HCT116 (cell line): ENCODE data around the gene SNAP29. TPM values are rescaled to one million over a fixed set of nuclear protein-coding genes. Genes with fewer than 3 reads are reported as not detected.
A peak's percentile ranks its signal among the peaks of the same experiment; 100 is the strongest.

ENCODE experiments used
- ATAC-seq: fragments of 200-7000 bp; cut with Tn5 transposase; 2 replicates; pipeline ENCODE4 v1.9.1; 2020; ENCODE audit warnings: mild to moderate bottlenecking, moderate library complexity
- BruUV-seq: library from RNA; stranded (reverse); fragments of 400-500 nt; replicated peaks from 2 replicates; lab custom pipeline; 2021; lab: Mats Ljungman, UMichigan
- CTCF ChIA-PET: fragments of 300-600 bp; sonication (Branson Sonifier 250); formaldehyde crosslinking; loops from one replicate; lab custom pipeline; 2021; ENCODE audit warnings: antibody characterized with exemption; lab: Charles Lee
- POLR2A ChIA-PET: fragments of 300-600, 350-600 bp; sonication (Branson Sonifier 250); formaldehyde crosslinking; loops from one replicate; lab custom pipeline; 2021; ENCODE audit warnings: antibody characterized with exemption; lab: Charles Lee
- RAD21 ChIA-PET, 2 experiments: fragments of 300-600 bp; sonication (Branson Sonifier 250); formaldehyde crosslinking; loops; one replicate each; lab custom pipeline; 2023; ENCODE audit warnings: low total read pairs in 2 of 2; ENCODE audit not compliant: uncharacterized antibody in 2 of 2, unreplicated experiment in 2 of 2, low non-redundant PET in 1 of 2; lab: Charles Lee
- DNase-seq: peaks from one replicate; pipeline ENCODE4 v3.0.0-alpha.2; 2010; ENCODE audit warnings: low read depth, low spot score
- H2AFZ ChIP-seq: fragments of 200-600 bp; shearing (Covaris generic), sonication (generic); 2 replicates; pipeline ENCODE4 v1.6.1; 2017; ENCODE audit warnings: low read depth, mixed run types, mixed read lengths, antibody characterized with exemption, low read length; ENCODE audit not compliant: poor library complexity, severe bottlenecking
- H3K27ac ChIP-seq: 2 replicates; pipeline ENCODE4 v1.5.1; 2012; ENCODE audit warnings: low read depth, low read length
- H3K27me3 ChIP-seq: fragments of 200-600 bp; sonication (generic); 2 replicates; pipeline ENCODE4 v1.6.1; 2016; ENCODE audit warnings: mixed run types, low read length, mixed read lengths; ENCODE audit not compliant: insufficient read depth
- H3K36me3 ChIP-seq, 2 experiments: fragments of 200-500 bp in 1 of 2; fragments of 200-600 bp in 1 of 2; sonication (Bioruptor generic) in 1 of 2; sonication (generic) in 1 of 2; 2 replicates each; pipeline versions ENCODE4 v1.5.1 to v1.6.1; 2014 to 2016; ENCODE audit warnings: low read length in 2 of 2, inconsistent platforms in 1 of 2, mixed read lengths in 1 of 2, mixed run types in 1 of 2; ENCODE audit not compliant: insufficient read depth in 2 of 2, control insufficient read depth in 1 of 2
- H3K4me1 ChIP-seq, 2 experiments: fragments of 200-600 bp in 1 of 2; sonication (generic) in 1 of 2; 2 replicates each; pipeline versions ENCODE4 v1.5.1 to v1.6.1; 2012 to 2017; ENCODE audit warnings: low read length in 2 of 2, inconsistent platforms in 1 of 2, mild to moderate bottlenecking in 1 of 2, mixed read lengths in 1 of 2, mixed run types in 1 of 2, moderate library complexity in 1 of 2; ENCODE audit not compliant: insufficient read depth in 2 of 2, control insufficient read depth in 1 of 2
- H3K4me2 ChIP-seq: fragments of 200-600 bp; sonication (generic); 2 replicates; pipeline ENCODE4 v1.6.1; 2017; ENCODE audit warnings: mixed run types, low read length, mixed read lengths
- H3K4me3 ChIP-seq, 2 experiments: fragments of 200-600 bp in 1 of 2; sonication (generic) in 1 of 2; replicated peaks in 1 of 2; 2 replicates each; pipeline ENCODE4 v1.5.1; 2011 to 2016; ENCODE audit warnings: low read length in 2 of 2, control low read depth in 1 of 2, low read depth in 1 of 2, mild to moderate bottlenecking in 1 of 2, mixed read lengths in 1 of 2, mixed run types in 1 of 2
- H3K79me2 ChIP-seq: fragments of 200-600 bp; sonication (generic); 2 replicates; pipeline ENCODE4 v1.6.1; 2017; ENCODE audit warnings: mild to moderate bottlenecking, mixed run types, low read length, moderate library complexity, mixed read lengths; ENCODE audit not compliant: insufficient read depth
- H3K9ac ChIP-seq: fragments of 200-600 bp; sonication (generic); 2 replicates; pipeline ENCODE4 v1.6.1; 2016; ENCODE audit warnings: low read length, mixed read lengths
- H3K9me2 ChIP-seq: fragments of 200-600 bp; sonication (generic), shearing (Covaris generic); 2 replicates; pipeline ENCODE4 v1.6.1; 2017; ENCODE audit warnings: mixed run types, mild to moderate bottlenecking, moderate library complexity; ENCODE audit not compliant: insufficient read depth
- H3K9me3 ChIP-seq, 2 experiments: fragments of 200-500 bp in 1 of 2; fragments of 200-600 bp in 1 of 2; sonication (Bioruptor generic) in 1 of 2; sonication (generic) in 1 of 2; 2 replicates each; pipeline ENCODE4 v1.6.1; 2014 to 2017; ENCODE audit warnings: low read length in 2 of 2, mixed read lengths in 2 of 2, inconsistent platforms in 1 of 2, low read depth in 1 of 2, mild to moderate bottlenecking in 1 of 2, mixed run types in 1 of 2, moderate library complexity in 1 of 2; ENCODE audit not compliant: control insufficient read depth in 1 of 2, insufficient read depth in 1 of 2
- H4K20me1 ChIP-seq: fragments of 200-600 bp; sonication (generic), shearing (Covaris generic); 2 replicates; pipeline ENCODE4 v1.6.1; 2017; ENCODE audit warnings: mixed run types, mild to moderate bottlenecking, moderate library complexity; ENCODE audit not compliant: insufficient read depth
- CTCF ChIP-seq, 3 experiments: fragments of 200-600 bp in 1 of 3; sonication (generic) in 1 of 3; IDR thresholded peaks in 2 of 3; conservative IDR thresholded peaks in 1 of 3; 2 replicates each; pipeline ENCODE4 v1.5.1; 2012 to 2017; ENCODE audit warnings: low read depth in 2 of 3, low read length in 2 of 3, antibody characterized with exemption in 1 of 3, borderline replicate concordance in 1 of 3, control low read depth in 1 of 3, mild to moderate bottlenecking in 1 of 3, mixed read lengths in 1 of 3, mixed run types in 1 of 3, moderate library complexity in 1 of 3; ENCODE audit not compliant: insufficient read depth in 1 of 3
- MAX ChIP-seq: IDR thresholded peaks from 2 replicates; pipeline ENCODE4 v1.6.1; 2012
- intact Hi-C: fragments of 100-400 bp; cut with micrococcal nuclease; formaldehyde crosslinking; loops from 2 replicates; pipeline ENCODE4 v1.10.0; 2022
- total RNA-seq: library from RNA; stranded (reverse); gene quantifications from one replicate; pipeline ENCODE4 v1.2.1, GENCODE V29; 2021; ENCODE audit not compliant: unreplicated experiment

Gene SNAP29
- total RNA-seq, 1 experiment from 2014 or later = 27.3 TPM

- Histone ChIP-seq H3K27ac (no peak overlapping the region), H4K20me1 (peaks cover 52% of the 10 kb centered on the region; the same call in 1 of the 2 replicates), H3K9me2 (no peaks in the 10 kb centered on the region), H3K9ac (no peak overlapping the region), H3K27me3 (no peaks in the 10 kb centered on the region), H3K79me2 (peaks cover 99% of the 10 kb centered on the region), H2AFZ (no peak overlapping the region), H3K36me3 (peaks cover 11 to 17% of the 10 kb centered on the region in 2 experiments; a peak in 3 of 4 replicates), H3K4me2 (no peak overlapping the region), H3K4me1 (peaks cover 10 to 42% of the 10 kb centered on the region in 2 experiments), H3K4me3 (no peak overlapping the region), H3K9me3 (no peaks in the 10 kb centered on the region)
- intact Hi-C loops = no loop called here
- ChIA-PET POLR2A (no interaction called here), RAD21 (no interaction called here), CTCF (no interaction called here)
- TF ChIP-seq MAX = 0 out of 2 replicates have a peak, but pooled peaks have one; percentile 13
- no peak for TF ChIP-seq CTCF (IDR thresholded peaks at IDR 0.05 in 2 of 3, conservative IDR thresholded peaks at IDR 0.05 in 1 of 3; ENCODE audit: borderline replicate concordance in 1 of 3, insufficient read depth in 1 of 3, low read depth in 2 of 3, low read length in 2 of 3)
- no peak for DNase-seq
- BruUV-seq = no TSS peak
- ATAC-seq = no peak
These were observed 81.4 kb downstream of the SNAP29 start for GRCh38 chr22:20940186-20940651.

Other genes with a start within 250 kb of the SNAP29 start
- 0.25 TPM for gene SERPIND1, start 84.9 kb upstream of the SNAP29 start, total RNA-seq
- gene PI4KA, start 196 bp upstream of the SNAP29 start, total RNA-seq = 59.6 TPM
- 87.7 TPM for gene CRKL, start 58.4 kb downstream of the SNAP29 start, total RNA-seq
- 9.7 TPM for gene AIFM3, start 108.2 kb downstream of the SNAP29 start, total RNA-seq
- 56.5 TPM for gene LZTR1, start 123.3 kb downstream of the SNAP29 start, total RNA-seq
- gene THAP7, start 143.1 kb downstream of the SNAP29 start, total RNA-seq = 27.7 TPM
- 0.20 TPM for gene P2RX6, start 156.2 kb downstream of the SNAP29 start, total RNA-seq
- not detected for gene SLC7A4, start 173.6 kb downstream of the SNAP29 start, total RNA-seq
- not detected for gene LRRC74B, start 186.9 kb downstream of the SNAP29 start, total RNA-seq